ENCODE measurements around the gene IRAG1.

Gene IRAG1

GRCh38 chr11:10648871-10649270 is 44.7 kb downstream of the IRAG1 start:
- DNase-seq (ENCODE audit: low read depth) = no peak

GRCh38 chr11:10646681-10647355 is 46.7 kb downstream of the IRAG1 start:
- no peak for DNase-seq (ENCODE audit: low read depth)

GRCh38 chr11:10646005-10646404 is 47.5 kb downstream of the IRAG1 start:
- no peak for DNase-seq (ENCODE audit: low read depth)

- DNase-seq (ENCODE audit: low read depth) = no peak
These were observed 48.3 kb downstream of the IRAG1 start for GRCh38 chr11:10645212-10645795.
